Measurements from ENCODE around the gene PTPRR. TPM values are rescaled to one million over a fixed set of nuclear protein-coding genes. Genes with fewer than 3 reads are reported as not detected.
"Not testable (repeated sequence)": the region's sequence is repeated elsewhere in the genome, so short reads cannot be mapped to it uniquely, and the experiment has no call there.

PTPRR gene
- total RNA-seq, 1 donor from 2014 or later = 1.4 TPM

DNA sequence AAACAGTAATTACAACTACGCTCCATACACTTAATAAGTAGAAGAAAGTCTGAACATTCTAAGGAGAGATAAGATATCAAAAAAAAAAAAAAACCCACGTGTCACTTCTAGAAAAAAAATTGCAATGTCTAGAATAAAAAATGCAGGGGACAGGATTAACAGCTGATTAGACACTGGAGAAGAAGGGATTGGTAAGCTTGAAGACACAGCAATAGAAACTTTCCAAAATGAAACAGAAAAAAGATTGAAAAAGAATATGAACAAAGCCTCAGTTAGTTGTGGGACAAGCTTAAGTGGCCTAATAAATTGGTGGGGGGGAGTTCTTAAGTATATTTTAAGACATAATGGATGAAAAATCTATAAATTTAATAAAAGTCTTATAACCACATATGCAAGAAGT, 105.5 kb downstream of the PTPRR start:
- TF ChIP-seq CTCF (IDR thresholded peaks at IDR 0.05) = no peak
- H3K36me3 ChIP-seq = no peaks in the 10 kb centered on the region
- ATAC-seq = no peak
- no peaks in the 10 kb centered on the region for H3K27me3 ChIP-seq (ENCODE audit: low read depth)
- H3K27ac ChIP-seq = no peak overlapping the region
- no peaks in the 10 kb centered on the region for H3K9me3 ChIP-seq
- intact Hi-C loops (cut with DNase I) = no loop called here
- H3K4me3 ChIP-seq = no peak overlapping the region
- no peaks in the 10 kb centered on the region for H3K4me1 ChIP-seq
- no peak for DNase-seq

DNA sequence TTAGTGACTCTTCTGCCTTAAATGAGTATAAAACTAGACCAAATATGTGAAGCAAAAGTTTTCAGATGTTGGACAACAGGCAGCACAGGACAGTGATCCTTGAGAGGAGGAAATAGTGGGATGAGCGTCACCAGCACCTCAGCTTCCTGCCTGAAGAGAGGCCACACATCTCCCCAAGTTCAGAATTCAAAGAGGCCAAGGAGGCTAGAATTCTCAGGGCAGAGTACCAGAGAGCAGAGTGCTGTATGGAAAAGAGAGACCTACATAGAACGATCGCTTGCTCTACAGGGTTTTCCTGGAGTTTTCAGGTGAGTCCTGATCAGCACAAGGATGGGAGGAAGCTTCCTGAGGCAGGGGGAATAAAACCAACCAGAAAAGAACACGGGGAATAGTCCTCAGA, 107.0 kb downstream of the PTPRR start:
- Histone ChIP-seq H3K4me3 (no peak overlapping the region), H3K36me3 (no peaks in the 10 kb centered on the region), H3K27ac (no peak overlapping the region), H3K4me1 (no peaks in the 10 kb centered on the region), H3K9me3 (no peaks in the 10 kb centered on the region), H3K27me3 (ENCODE audit: low read depth) (no peaks in the 10 kb centered on the region)
- no peak for TF ChIP-seq CTCF (IDR thresholded peaks at IDR 0.05)
- DNase-seq (no peak), ATAC-seq (no peak)
- intact Hi-C loops (cut with DNase I) = no loop called here

DNA sequence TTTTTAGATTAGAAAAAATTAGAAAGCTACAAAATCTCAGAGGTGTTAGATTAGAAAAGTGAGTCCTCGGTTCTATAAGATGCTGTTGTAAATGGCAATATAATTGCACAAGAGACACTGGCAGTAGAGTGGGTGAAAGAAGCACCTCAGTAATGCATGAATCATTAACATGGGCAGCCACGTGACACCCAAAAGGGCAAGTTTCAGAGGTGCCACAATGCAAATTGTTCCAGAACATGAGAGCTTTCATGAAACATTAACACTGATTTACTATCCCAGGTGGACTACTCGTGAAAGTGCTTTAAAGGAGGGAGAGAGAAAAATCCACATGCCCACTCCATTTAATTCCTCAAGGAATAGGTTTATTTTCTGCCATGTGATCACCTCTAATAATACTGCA, 108.4 kb downstream of the PTPRR start:
- intact Hi-C loops (cut with DNase I) = no loop called here
- Histone ChIP-seq H3K4me1 (no peaks in the 10 kb centered on the region), H3K27me3 (ENCODE audit: low read depth) (no peaks in the 10 kb centered on the region), H3K9me3 (no peaks in the 10 kb centered on the region), H3K36me3 (no peaks in the 10 kb centered on the region), H3K4me3 (no peak overlapping the region), H3K27ac (no peak overlapping the region)
- no peak for DNase-seq
- ATAC-seq = no peak
- TF ChIP-seq CTCF (IDR thresholded peaks at IDR 0.05) = no peak

GRCh38 chr12:70809887-70810286, 110.7 kb downstream of the PTPRR start:
- H3K27ac ChIP-seq = no peak overlapping the region
- H3K27me3 ChIP-seq (ENCODE audit: low read depth) = no peaks in the 10 kb centered on the region
- no peaks in the 10 kb centered on the region for H3K4me1 ChIP-seq
- H3K36me3 ChIP-seq = no peaks in the 10 kb centered on the region
- H3K9me3 ChIP-seq = no peaks in the 10 kb centered on the region
- TF ChIP-seq CTCF (IDR thresholded peaks at IDR 0.05) = no peak
- no peak overlapping the region for H3K4me3 ChIP-seq
- intact Hi-C loops (cut with DNase I) = no loop called here
- DNase-seq (no peak), ATAC-seq (no peak)

DNA sequence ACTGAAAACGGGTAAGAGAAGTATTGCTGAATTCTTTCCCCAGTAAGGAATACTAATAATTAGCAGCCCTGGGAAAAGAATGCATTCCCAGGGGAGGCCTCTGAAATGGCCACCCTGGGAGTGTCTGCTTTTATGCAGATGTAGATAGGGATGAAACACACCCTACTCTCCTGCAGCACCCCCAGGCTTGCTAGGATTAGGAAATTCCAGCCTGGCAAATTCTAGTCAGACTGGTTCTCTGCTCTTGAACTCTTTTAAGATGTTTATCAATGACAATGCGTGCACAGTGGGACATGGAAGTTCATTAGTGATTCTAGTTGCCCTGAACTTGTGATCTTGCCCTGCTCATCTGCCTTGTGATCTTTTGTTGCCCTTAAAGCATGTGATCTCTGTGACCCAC, 112.5 kb downstream of the PTPRR start:
- DNase-seq; H3K4me1 ChIP-seq; H3K27me3 ChIP-seq (ENCODE audit: low read depth); H3K4me3 ChIP-seq; H3K9me3 ChIP-seq; H3K27ac ChIP-seq; intact Hi-C loops (cut with DNase I); H3K36me3 ChIP-seq; ATAC-seq: not testable (repeated sequence)

DNA sequence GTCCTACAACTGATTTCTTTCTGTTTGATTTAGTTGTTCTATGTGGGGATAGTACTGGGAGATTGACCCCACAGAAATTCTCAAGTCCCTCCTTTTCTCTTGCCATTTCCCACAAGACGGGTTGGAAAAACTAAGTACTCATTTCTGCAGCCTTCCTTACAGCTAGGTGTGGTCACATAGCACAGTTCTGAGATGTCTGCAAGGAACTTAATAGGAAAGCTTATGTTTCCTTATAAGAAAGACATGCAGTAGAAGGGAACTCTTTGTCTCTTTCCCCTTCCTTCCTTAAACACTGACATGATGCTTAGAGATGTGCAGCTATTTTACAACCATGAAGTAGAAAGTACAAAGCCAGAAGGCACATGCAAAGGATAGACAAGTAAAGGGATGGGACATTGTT, 113.7 kb downstream of the PTPRR start:
- ATAC-seq = no peak
- H3K4me1 ChIP-seq = no peaks in the 10 kb centered on the region
- no peak for TF ChIP-seq CTCF (IDR thresholded peaks at IDR 0.05)
- H3K9me3 ChIP-seq = no peaks in the 10 kb centered on the region
- no peaks in the 10 kb centered on the region for H3K27me3 ChIP-seq (ENCODE audit: low read depth)
- H3K36me3 ChIP-seq = no peaks in the 10 kb centered on the region
- no peak for DNase-seq
- no peak overlapping the region for H3K4me3 ChIP-seq
- intact Hi-C loops (cut with DNase I) = no loop called here
- H3K27ac ChIP-seq = no peak overlapping the region
